CD4-positive, alpha-beta T cell treated with Interleukin-2 at 100 ng/mL for 4 hours (primary cell): ENCODE results near the gene SPATA33.
"Not testable (repeated sequence)": the region's sequence is repeated elsewhere in the genome, so short reads cannot be mapped to it uniquely, and the experiment has no call there.

Source experiments
- DNase-seq: peaks from one replicate; pipeline ENCODE4 v3.0.0-alpha.2; 2020; ENCODE audit warnings: low spot score

SPATA33 gene

DNA sequence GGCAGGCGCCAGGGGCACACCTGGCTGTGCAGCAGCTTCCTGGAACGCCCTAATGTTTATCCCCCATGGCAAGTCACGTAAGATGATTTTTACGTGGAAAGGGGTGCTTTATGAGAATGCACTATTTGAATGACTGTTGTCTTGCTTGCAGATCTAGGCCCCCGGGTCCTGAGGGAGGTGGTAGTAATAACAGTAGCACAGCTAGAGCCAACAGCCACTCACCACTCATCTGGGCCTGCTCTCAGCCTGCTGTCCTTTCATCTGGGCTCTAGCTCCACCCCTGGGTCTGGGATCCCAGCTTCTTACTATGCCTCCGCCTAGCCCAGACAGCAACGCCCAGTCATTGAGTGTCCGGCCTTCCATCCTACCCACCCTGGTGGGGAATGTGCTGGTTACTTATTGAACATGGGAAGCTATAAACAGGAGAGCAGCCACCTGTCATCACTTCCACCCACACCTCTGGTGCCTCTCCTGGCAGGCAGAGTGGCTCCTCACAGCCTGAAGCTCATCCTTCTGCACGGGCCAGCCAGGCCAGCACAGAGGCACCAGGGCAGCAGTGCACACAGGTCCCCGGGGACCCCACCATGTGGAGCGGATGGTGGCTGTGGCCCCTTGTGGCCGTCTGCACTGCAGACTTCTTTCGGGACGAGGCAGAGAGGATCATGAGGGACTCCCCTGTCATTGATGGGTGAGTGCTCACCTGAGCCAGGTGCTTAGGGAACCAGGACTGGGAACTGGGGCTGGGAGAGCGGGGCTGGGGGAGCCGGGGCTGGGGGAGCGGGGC is 27.6 kb upstream of the SPATA33 start:
- no peak for DNase-seq

DNA sequence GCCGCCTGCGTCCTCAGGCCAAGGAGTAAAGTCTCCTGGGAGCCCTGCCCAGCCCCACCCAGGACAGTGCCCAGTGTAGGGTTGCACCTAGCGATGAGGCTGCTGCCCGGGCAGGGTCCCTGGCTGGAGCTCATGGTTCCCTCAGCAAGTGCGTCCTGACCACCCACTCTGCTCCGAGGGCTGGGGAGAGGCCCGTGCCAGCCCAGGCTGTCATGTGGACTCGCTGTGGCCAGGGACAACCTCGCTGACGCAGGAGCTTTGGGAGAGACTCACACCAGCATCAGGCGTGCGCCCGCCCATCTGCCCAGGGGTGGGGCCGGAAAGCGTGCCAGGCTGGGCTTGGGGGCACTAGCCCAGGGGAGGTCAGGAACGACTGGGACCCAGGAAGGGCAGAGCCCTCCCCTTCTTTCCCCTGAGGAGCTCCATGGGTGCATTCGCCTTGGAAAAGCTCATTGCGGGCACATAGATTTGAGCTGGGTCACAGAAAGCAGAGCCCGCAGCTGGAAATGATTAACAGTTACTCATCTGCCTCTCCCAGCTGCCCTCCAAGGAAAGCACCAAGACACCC is 24.5 kb upstream of the SPATA33 start:
- DNase-seq: no peak

DNA sequence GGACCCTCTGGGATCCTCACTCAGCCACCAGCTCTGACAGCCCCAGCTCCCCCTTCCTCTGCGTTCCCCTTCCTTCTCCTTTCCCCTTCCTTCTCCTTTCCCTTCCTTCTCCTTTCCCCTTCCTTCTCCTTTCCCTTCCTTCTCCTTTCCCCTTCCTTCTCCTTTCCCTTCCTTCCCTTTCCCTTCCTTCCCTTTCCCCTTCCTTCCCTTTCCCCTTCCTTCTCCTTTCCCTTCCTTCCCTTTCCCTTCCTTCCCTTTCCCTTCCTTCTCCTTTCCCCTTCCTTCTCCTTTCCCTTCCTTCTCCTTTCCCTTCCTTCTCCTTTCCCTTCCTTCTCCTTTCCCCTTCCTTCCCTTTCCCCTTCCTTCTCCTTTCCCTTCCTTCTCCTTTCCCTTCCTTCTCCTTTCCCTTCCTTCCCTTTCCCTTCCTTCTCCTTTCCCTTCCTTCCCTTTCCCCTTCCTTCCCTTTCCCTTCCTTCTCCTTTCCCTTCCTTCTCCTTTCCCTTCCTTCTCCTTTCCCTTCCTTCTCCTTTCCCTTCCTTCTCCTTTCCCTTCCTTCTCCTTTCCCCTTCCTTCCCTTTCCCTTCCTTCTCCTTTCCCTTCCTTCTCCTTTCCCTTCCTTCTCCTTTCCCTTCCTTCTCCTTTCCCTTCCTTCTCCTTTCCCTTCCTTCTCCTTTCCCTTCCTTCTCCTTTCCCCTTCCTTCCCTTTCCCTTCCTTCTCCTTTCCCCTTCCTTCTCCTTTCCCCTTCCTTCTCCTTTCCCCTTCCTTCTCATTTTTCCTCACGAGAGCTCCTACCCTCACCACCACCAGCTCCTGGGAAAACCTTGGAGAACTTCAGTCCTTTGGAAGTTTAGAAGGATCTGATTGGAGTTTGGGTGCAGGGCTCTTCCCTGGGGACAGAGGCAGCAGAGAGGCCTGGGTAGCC is 22.9 kb upstream of the SPATA33 start:
- DNase-seq: not testable (repeated sequence)

DNA sequence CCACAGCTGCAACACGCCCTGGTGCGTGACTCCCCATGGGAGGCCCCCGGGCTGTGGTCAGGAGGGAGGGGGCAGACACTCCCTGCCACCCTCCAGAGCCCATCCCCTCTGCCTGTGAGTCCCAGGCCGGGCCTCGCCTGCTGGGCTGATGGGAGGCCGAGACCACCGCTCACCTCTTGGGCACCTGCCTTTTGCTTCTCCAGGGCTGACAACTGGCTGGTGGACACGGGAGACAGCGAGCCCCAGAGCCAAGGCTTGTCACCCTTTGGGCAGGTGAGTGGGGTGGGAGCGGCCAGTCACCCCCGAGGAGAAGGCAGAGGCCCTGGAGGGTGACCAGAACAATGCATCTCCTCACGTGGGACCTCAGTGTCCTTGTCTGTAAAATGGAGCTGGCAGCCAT is 21.0 kb upstream of the SPATA33 start:
- DNase-seq: no peak

DNA sequence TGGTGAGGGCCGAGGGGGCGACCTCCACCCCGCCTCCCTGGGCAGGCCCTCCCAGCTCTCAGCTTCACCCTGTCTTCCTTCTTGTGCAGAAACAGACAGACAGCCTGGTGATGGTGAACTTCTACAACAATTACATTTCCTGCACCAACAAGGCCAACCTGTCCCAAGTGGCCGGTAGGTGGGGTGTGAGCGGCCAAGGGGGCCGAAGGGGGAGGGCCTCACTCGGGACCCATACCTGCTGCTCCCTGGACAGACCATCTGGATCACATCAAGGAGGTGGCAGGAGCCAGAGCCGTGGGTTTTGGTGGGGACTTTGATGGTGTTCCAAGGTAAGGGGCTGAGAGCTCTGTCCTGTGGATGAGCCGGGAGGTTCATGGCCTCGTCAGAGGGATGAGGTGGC is 20.3 kb upstream of the SPATA33 start:
- DNase-seq: no peak

DNA sequence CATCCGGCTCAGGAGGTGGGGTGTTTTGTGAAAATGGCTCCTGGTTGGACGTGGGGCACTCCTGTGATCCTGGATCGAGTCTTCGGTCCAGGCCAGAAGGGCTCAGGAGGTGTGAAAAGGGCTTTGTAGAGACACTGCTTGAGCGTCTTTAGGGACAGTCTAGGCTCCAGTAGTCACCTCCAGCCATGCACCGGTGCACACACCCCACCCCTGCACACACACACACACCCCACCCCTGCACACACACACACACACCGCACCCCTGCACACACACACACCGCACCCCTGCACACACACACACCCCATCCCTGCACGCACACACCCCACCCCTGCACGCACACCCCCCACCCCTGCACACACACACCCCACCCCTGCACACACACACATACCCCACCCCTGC is 19.2 kb upstream of the SPATA33 start:
- no peak for DNase-seq

DNA sequence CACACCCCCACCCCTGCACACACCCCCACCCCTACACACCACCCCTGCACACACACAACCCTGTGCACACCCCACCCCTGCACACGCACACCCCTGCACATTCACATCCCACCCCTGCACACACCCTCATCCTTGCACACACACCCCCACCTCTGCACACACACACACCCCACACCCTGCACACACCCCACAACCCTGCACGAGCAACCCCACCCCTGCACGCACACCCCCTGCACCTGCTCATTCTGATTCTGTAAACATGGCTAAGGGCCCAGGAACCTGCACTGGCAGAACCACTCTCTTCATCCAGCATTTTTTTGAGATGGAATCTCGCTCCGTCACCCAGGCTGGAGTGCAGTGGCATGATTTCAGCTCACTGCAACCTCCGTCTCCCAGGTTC is 18.3 kb upstream of the SPATA33 start:
- no peak for DNase-seq

DNA sequence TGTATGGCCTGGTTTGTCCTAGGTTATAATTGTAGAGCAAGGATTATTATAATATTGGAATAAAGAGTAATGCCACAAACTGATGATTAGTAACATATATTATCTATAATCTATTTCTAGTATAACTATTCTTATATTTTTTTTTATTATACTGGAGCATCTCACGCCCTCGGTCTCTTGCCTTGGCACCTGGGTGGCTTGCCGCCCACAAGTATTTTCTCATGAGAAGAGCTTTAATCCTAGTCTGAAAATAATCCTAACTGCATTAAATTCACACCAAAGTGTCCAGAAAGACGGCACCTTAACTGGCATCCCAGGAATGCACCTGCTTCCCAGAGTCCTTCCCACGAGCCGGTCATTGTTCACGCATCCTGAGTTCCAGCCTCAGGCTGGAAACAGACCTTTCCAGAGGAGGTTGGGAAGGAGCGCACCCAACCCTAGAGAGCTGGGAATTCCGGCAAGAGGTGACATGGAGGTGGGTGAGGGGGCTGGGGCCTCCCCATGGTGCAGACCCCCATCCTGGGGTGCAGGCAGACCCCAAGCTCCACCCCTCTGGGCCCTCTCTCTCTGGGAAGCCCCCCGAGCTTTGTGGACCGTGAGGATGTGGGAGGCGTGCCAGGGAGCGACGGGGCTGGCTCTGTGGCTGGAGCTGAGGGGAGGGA is 16.0 kb upstream of the SPATA33 start:
- DNase-seq: no peak

DNA sequence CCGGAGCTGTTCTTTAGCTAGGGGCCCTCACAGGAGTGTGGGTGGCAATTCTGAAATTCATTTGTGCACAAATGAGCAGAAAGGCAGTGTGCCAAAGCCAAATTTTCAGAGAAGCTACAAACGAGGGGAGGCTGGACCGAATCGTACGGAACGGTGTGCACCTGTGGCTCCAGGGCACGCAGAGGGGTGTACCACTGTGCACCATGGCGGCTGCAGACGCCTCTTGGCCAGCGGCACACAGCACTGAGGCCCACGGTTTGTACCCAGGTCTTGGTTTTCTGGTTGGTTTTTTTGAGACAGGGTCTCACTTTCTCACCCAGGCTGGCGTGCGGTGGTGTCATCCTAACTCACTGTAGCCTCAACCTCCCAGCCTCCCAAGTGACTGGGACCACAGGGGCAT is 15.1 kb upstream of the SPATA33 start:
- no peak for DNase-seq

DNA sequence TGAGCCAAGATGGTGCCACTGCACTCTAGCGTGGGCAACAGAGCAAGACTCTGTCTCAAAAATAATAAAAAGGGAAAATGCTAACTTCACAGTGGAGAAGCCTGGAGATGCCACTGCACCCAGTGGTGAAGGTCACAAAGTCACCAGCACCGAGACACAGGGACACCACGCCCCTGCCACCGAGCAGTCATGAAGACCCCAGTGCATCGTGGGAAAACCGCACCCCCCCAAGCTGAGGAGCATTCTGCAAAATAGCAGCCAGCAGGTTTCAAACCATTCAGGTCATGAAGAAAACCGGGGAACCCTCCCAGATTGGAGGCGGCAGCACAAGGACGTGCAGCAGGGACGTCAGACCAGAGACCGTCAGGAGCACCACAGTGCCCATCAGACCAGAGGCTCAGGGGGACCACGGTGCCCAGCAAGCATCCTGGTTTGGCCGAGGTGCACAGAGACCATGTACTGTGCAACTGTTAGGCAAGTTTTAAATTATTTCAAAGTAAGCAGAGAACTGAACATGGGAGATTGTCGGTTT is 13.8 kb upstream of the SPATA33 start:
- DNase-seq: no peak

DNA sequence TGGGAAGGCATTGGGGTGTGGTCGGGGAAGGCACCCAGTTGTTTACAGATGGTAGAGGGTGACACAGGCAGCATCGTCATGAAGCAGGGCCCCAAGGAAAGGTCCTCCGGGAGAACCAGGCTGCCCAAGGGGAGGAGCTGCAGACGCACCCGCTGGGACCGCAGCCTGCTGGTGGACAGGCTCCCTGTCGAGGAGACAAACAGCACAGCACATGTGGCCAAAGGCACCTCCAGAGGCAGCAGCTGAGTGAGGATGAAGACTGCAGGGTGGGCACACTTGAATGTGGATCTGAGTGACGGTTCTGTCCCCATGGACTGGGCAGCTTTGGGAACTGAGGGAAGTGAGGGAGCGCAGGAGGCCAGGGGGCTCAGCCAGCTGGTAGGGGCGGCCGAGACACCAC is 12.5 kb upstream of the SPATA33 start:
- DNase-seq: no peak

DNA sequence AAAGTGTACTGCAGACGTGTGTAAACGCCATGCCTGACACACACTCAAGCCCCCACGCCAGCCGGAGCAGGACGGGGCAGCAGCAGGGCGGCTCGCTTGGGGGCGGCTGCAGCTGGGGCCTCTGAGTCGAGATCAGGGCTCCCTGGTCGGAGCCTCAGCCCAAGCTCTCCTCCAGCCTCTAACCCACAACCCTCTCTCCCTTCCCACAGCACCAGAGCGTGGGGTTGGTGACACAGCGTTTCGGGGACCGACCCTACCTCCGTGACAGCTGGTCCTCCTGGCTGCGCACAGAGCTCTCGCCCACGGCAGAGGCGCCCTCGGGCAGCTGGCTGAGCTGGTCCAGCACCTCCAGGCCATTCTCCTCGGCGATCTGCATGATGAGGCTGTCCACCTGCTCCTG is 11.4 kb upstream of the SPATA33 start:
- no peak for DNase-seq

DNA sequence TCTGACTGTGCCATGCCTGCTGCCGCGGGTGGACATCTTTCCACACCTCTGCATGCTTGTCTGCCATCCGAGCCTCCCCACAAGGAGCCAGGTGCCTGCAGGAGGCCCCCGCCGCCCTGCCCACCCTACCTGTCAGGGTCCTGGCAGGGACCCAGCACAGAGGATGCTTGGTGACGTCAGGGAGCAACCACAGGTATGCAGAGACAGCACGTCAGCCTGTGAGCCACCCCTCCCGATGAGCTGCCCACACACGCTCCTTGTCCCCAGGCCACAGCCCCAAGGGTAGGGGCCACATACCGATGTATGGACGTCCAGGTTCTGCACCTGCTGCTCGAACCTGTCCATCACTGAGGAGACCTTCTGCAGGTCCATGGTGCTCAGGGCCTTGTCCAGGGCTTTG is 10.7 kb upstream of the SPATA33 start:
- DNase-seq: no peak

DNA sequence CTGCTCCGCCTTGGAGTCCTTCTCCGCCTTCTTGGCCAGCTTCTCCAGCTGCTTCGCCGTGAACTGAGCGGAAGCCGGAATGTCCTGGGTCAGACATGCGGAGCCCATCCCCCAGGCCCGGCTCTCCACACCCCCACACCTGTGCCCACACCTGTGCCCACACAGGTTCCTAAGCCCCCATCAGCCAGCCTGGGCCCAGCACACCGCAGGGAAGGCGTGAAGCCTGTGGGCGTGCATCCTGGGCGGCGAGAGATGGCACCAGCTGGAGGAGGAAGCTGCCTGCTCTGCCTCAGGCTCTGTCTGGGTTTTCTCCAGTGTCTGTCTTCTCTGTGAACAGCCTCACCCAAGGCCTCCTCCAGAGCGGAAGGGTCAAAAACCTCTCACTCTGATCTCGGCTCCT is 6.1 kb upstream of the SPATA33 start:
- DNase-seq: no peak

DNA sequence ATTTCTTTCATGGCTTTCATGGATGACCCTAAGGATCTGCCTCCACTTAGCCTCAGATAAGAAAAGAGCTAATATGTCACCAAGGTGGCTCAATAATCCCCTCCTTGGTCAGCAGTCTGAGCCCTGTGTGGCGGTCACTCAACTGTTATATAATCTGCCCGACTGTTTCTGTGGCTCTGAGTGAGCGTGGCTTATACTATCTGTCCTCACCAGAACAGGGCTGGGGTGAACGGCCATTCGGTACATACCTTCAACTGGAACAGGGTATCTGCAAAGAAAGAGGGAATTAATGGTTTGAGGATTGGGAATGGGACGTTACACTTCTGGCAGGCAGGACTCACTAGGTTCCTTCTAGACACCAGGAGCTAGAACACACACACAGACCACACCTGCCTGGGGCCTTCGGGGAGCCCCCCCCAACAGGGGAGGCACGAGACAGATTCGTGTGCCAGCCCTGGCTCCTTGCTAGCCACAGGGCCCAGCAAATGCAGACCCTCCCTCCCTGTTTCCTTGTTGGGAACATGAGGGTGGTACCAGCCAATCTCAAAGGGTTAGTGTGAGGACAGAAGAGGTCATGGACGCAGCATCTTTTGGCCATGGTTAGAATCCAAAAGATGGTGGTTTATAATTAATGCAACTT is 3.9 kb upstream of the SPATA33 start:
- DNase-seq: no peak

DNA sequence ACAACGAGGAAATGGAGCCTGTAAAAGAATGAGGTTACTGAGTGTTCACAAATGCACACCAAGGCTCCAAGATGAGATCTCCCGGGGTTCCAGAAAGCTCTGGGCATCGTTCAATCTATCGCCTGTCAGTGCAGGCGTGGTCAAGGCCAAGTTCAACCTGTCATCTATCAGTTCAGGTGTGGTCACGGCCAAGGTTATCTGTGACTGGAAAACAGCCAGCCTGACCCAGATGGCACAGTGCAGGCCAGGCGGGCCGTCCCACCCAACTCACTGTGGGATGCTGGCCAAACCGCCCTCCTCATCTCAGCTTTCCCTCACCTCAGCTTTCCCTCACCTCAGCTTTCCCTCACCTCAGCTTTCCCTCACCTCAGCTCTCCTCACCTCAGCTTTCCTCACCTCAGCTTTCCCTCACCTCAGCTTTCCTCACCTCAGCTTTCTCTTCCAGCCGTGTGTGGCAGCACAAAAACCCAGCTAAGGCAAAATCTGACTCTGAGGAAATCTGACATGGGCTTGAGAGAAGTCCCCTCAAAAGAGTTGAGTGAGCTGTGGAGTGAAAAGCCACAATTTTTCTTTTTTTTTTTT is 2.5 kb upstream of the SPATA33 start:
- DNase-seq: no peak

DNA sequence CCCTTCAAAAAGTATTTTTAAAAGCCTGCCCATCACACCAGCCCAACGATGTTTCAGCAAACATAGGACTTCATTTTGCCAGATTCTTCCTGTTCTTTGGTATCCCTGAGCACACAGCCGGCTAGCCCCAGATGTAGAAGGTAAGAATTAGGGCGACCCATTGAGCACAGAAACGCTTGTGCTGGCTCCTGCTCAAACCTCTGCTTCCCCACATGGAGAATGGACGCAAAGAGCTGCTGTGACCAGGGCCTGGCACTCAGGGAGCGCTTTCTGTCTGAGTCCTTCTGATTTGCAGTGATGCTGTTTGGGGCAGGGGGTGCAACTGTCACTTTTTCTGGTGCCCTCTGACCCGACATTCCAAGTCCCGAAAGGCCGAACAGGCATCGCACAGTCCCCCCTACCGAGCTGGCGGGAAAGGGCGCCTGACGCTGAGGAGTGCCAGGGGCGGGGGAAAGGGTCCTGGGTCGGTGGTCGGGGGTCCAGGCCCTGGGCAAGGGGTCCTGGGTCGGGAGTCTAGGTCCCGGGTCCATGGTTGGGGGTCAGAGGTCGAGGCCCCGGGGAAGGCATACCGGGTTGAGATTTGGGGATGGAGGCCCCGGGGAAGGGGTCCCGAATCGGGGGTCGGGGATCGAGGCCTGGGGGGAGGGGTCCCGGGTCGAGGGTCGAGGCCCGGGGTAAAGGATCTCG is 1.1 kb upstream of the SPATA33 start:
- DNase-seq: no peak

DNA sequence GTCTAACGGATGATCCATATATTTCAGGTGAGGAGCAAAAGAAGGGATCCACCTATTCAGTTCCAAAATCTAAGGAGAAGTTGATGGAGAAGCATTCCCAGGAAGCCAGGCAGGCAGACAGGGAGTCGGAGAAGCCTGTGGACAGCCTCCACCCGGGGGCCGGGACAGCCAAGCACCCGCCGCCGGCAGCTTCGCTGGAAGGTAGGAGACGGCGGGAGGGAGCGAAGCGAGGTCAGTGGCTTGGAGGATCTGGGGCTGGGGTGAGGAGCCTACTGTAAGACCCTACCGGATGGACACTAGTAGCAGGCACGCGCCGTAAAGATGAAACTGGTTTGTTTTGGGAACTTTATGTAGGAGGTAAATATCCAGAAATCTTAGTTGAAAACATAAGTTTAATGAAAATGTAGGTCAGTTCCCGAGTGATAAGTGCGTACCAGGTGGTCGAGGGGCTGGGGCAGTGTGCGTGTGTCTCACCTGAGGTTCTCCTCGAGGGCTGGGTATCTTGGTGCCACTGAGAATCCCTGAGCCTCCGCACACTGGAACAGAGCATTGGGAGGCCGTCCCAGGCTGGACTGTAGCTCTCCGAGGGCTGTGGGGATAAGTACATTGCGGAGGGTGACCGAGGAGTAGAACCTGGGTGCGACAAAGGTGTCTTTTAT is 714 bp downstream of the SPATA33 start:
- no peak for DNase-seq

DNA sequence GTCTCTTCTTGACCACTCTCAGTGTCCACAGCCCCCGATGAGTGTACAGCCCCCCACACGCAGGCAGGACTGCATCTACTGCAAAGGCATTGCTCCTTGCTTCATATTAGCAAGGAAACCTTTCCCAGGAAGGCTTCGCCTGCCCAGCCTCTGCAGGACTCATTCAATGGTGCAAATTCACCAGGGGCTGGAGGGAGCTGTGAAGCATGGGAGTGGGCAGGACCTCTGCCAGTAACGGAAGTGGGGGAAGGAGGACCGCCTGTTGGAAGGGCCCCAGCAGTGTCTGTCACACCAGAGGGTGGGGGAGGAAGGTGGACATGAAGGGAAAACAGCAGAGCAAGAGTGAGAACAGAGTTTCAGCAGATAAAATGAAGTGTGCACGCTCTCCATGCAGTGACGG is 2.5 kb downstream of the SPATA33 start:
- DNase-seq: no peak

DNA sequence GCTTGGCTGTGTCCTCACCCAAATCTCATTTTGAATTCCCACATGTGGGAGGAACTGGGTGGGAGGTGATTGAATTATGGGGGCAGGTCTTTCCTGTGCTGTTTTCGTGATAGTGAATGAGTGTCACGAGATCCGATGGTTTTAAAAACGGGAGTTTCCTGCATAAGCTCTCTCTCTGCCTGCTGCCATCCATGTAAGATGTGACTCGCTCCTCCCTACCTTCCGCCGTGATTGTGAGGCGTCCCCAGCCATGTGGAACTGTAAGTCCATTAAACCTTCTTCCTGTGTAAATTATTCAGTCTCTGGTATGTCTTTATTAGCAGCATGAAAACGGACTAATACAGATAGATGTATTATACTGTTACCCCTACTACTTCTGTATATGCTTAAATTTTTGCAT is 3.6 kb downstream of the SPATA33 start:
- no peak for DNase-seq
